PC-3 (cell line): Measurements from ENCODE around the gene UNC5B.
"Not testable (repeated sequence)": the region's sequence is repeated elsewhere in the genome, so short reads cannot be mapped to it uniquely, and the experiment has no call there.

Experiments used
- EZH2 ChIP-seq: fragments of 300-600 bp; sonication (generic); IDR thresholded peaks from one replicate; pipeline ENCODE4 v1.6.1; 2017; ENCODE audit warnings: antibody characterized with exemption, mild to moderate bottlenecking, low read length; ENCODE audit not compliant: unreplicated experiment
- TF ChIP-seq, protein P1 (sequence below): fragments of 300-600 bp; sonication (generic); conservative IDR thresholded peaks from 2 replicates; pipeline ENCODE4 v1.5.1; 2017; ENCODE audit warnings: antibody characterized with exemption, low read depth, mild to moderate bottlenecking, low read length

DNA sequence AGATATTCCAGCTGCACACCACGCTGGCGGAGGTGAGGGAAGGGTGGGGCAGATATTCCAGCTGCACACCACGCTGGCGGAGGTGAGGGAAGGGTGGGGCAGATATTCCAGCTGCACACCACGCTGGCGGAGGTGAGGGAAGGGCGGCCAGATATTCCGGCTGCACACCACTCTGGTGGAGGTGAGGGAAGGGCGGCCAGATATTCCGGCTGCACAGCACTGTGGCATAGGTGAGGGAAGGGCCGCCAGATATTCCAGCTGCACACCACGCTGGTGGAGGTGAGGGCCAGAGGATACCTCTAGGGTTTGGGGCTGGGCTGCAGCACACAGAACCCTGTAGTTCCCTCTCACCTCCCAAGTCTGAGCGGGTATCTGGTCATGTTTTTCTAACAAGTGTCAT, 84.4 kb downstream of the UNC5B start:
- TF ChIP-seq, protein P1, sequence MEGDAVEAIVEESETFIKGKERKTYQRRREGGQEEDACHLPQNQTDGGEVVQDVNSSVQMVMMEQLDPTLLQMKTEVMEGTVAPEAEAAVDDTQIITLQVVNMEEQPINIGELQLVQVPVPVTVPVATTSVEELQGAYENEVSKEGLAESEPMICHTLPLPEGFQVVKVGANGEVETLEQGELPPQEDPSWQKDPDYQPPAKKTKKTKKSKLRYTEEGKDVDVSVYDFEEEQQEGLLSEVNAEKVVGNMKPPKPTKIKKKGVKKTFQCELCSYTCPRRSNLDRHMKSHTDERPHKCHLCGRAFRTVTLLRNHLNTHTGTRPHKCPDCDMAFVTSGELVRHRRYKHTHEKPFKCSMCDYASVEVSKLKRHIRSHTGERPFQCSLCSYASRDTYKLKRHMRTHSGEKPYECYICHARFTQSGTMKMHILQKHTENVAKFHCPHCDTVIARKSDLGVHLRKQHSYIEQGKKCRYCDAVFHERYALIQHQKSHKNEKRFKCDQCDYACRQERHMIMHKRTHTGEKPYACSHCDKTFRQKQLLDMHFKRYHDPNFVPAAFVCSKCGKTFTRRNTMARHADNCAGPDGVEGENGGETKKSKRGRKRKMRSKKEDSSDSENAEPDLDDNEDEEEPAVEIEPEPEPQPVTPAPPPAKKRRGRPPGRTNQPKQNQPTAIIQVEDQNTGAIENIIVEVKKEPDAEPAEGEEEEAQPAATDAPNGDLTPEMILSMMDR, result not testable (repeated sequence)
- not testable (repeated sequence) for TF ChIP-seq EZH2
